ENCODE results near the gene MME.

- TF ChIP-seq CTCF (IDR thresholded peaks at IDR 0.05) (no peak), POLR2A (IDR thresholded peaks at IDR 0.05) (no peak)
Measured at GRCh38 chr3:155102329-155102728, 22.2 kb downstream of the MME start.
